Right forelimb (tissue), 1 donor: ENCODE measurements around the gene HLA-DOA.

ENCODE experiments used
- DNase-seq: peaks from one replicate; pipeline ENCODE4 v3.0.0-alpha.2; 2018

HLA-DOA gene

GRCh38 chr6:33008944-33009861 lies at the start of gene HLA-DOA:
HLA-DOA (minus strand) TSS chr6:33009591.
- DNase-seq: peak; percentile 52

- no peak for DNase-seq
These were observed 48.1 kb upstream of the HLA-DOA start for GRCh38 chr6:33057222-33058150.

- DNase-seq: no peak
These were observed 43.8 kb upstream of the HLA-DOA start for GRCh38 chr6:33053230-33053629.

GRCh38 chr6:33052627-33053026 lies 43.2 kb upstream of the HLA-DOA start:
- DNase-seq: no peak

GRCh38 chr6:33050014-33050810 lies 40.8 kb upstream of the HLA-DOA start:
- no peak for DNase-seq

- no peak for DNase-seq
These were observed 40.1 kb upstream of the HLA-DOA start for GRCh38 chr6:33049323-33050013.

- no peak for DNase-seq
These were observed 30.8 kb upstream of the HLA-DOA start for GRCh38 chr6:33040157-33040556.

- DNase-seq: no peak
These were observed 27.1 kb upstream of the HLA-DOA start for GRCh38 chr6:33036535-33036934.

- no peak for DNase-seq
These were observed 25.2 kb upstream of the HLA-DOA start for GRCh38 chr6:33034554-33034953.

GRCh38 chr6:33030245-33030644 lies 20.9 kb upstream of the HLA-DOA start:
- no peak for DNase-seq

GRCh38 chr6:33029328-33030184 lies 20.2 kb upstream of the HLA-DOA start:
- no peak for DNase-seq

- no peak for DNase-seq
These were observed 18.9 kb upstream of the HLA-DOA start for GRCh38 chr6:33028220-33028849.

GRCh38 chr6:33024521-33024920 lies 15.1 kb upstream of the HLA-DOA start:
- DNase-seq: no peak

- no peak for DNase-seq
These were observed 14.1 kb upstream of the HLA-DOA start for GRCh38 chr6:33023536-33023935.

- DNase-seq: no peak
These were observed 12.5 kb upstream of the HLA-DOA start for GRCh38 chr6:33021917-33022316.

GRCh38 chr6:33019372-33019771 lies 10.0 kb upstream of the HLA-DOA start:
- DNase-seq: no peak

- no peak for DNase-seq
These were observed 9.5 kb upstream of the HLA-DOA start for GRCh38 chr6:33018904-33019303.

GRCh38 chr6:33018418-33018817 lies 9.0 kb upstream of the HLA-DOA start:
- DNase-seq: no peak

GRCh38 chr6:33017694-33018353 lies 8.4 kb upstream of the HLA-DOA start:
- no peak for DNase-seq

- DNase-seq: no peak
These were observed 7.6 kb upstream of the HLA-DOA start for GRCh38 chr6:33017018-33017417.
